ENCODE results near the gene KIF5B.

- TF ChIP-seq EZH2 (IDR thresholded peaks at IDR 0.05) (no peak), FOXP2 (optimal IDR thresholded peaks at IDR 0.05; ENCODE audit: control extremely low read depth, extremely low read length, insufficient read depth) (no peak), POLR2AphosphoS5 (IDR thresholded peaks at IDR 0.05; ENCODE audit: borderline replicate concordance, low read depth, low read length) (no peak)
These were observed 37.4 kb upstream of the KIF5B start for GRCh38 chr10:32093650-32094049.
